SIG-M5 treated with dmso at 0.1 percent for 504 hours (cell line): ENCODE measurements around the gene TMEM63B.
"Not testable (repeated sequence)": the region's sequence is repeated elsewhere in the genome, so short reads cannot be mapped to it uniquely, and the experiment has no call there.

ENCODE experiments used
- DNase-seq: peaks from one replicate; lab custom pipeline; 2025; ENCODE audit not compliant: unreplicated experiment; lab: John Stamatoyannopoulos, UW

TMEM63B gene

DNA sequence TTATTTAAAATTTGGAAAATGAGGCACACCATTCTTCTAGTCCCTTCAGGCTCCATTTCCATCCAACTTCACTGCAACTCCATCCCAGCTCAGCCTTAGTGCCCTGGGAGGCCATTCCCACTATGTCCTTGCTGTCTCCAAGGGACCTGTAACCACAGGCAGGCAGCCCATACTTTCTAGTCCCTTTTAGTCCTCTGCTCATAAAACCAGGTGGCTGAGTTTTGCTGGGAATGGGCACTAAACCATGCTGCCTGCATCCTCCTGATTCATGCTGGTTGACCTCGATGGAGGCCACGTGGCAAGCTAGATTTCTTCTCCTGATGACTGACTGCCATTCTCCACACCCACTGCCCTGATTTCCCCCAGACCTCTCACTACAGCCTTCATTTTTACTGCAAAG lies 61.9 kb downstream of the TMEM63B start:
- no peak for DNase-seq

DNA sequence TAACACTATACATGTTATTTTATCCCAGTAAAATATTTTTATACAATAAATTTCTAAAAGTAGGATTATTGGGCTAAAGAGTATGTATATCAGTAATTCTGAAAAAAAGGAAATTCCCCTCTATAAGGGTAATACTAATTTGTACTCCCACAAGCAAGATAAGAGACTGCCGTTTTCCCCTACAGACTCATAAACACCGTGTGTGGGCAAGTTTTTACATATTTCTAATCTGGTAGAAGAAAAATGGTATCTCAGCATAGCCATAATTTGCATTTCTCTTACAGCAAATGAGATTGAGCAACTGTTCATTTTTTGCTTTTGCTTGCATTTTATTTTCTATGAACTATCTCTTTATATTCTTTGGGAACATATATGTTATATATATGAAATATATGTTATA lies 63.4 kb downstream of the TMEM63B start:
- no peak for DNase-seq

DNA sequence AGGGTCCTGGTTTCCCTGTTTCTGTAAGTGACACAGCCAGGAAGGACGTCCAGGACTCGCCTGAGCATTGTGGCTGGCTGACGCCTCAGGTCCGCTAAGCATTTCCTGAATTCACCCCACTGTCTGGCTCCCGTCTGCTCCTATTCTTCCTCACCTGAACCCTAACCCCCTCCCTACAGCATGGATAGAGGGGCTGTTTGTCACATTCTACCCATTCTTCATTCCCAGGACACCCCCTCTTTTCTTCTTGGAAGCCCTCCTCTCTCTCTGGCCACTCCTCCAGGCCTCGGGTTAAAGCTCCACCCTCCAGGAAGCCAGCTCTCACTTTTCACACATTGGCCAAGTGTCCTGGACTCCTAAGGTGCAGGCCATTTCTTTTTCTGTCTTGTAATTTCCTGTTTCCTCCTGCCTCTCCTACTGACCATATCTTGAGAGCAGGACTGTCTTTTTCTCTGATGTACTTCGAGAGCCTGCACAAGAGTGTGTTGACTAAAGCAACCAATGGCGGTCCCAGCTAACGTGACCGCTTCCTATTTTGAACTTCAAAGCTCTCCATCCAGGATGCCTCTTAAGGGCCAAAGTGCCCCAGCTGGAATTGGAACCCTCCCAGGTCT lies 65.2 kb downstream of the TMEM63B start:
- DNase-seq = no peak

DNA sequence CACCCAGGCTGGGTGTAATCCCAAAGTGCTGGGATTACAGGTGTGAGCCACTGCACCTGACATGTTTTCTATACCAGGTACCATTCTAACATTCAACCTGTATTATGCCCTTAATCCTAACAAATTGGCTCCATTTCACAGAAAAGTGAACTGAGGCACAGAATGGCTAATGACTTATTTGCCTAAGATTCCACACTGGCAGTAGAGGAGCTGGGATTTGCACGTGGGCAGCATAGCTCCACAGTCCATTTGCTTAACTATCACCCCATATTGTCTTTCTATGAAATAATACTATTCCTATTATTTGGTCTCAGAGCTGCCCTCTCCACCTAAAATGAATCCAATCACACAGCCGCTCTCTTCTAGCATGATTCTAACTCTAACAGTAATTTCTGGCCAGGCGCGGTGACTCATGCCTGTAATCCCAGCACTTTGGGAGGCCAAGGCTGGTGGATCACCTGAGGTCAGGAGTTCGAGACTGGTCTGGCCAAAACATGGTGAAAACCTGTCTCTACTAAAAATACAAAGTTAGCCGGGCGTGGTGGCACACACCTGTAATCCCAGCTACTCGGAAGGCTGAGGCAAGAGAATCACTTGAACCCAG lies 66.1 kb downstream of the TMEM63B start:
- no peak for DNase-seq

DNA sequence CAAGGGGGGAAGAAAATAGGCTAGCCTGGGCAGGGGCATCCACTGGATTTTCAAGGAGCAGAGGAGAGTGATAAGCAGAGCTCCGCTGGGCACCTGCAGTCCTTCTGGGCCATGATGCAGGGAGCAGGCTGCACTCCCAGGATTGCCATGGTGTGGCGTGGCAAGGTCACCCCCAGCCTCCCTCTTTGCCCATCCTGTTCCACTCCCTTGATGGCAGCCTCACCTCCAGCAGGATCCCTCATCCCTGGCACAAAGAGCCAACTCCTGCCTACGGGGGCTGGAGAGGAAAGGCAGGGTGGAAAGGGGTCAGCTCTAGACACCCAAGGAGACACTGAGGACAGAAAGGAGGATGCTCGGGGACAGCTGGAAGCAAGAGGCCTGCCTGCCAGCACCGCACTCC lies 67.0 kb downstream of the TMEM63B start:
- no peak for DNase-seq

DNA sequence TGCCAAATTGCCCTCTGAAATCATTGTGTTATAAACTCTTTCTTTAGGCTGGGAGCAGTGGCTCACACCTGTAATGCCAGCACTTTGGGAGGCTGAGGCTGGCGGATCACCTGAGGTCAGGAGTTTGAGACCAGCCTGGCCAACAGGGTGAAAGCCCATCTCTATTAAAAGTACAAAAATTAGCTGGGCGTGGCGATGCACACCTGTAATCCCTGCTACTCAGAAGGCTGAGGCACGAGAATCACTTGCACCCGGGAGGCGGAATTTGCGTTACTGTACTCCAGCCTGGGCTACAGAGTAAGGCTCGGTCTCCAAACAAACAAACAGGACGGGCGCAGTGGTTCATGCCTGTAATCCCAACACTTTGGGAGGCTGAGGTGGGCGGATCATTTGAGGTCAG lies 69.0 kb downstream of the TMEM63B start:
- not testable (repeated sequence) for DNase-seq

DNA sequence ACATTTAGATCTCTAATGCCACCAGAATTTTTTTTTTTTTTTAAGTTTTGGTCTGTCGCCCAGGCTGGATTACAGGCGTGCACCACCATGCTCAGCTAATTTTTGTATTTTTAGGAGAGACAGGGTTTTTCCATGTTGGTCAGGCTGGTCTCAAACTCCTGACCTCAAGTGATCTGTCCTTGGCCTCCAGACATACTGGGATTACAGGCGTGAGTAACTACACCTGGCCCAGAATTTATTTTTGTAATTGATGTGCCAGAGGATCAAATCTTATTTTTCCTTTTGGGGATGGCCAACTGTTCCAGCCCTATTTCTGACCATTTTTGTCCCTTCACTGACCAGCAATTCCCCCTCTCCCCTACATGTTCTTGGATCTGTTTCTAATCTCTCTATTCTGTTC lies 71.3 kb downstream of the TMEM63B start:
- DNase-seq = no peak

DNA sequence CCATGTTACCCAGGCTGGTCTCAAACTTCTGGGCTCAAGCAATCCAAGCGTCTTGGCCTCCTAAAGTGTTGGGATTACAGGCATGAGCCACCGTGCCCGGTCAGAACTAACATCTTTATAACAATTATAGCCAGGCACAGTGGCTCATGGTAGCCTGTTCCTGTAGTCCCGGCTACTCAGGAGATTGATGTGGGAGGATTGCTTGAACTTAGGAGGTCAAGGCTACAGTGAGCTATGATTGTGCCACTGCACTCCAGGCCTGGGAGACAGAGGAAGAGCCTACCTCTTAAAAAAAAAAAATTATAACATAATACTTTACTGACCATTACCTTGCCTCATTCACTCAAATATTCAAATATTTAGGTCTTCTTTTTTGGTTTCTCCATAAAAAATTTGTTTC lies 72.5 kb downstream of the TMEM63B start:
- no peak for DNase-seq

DNA sequence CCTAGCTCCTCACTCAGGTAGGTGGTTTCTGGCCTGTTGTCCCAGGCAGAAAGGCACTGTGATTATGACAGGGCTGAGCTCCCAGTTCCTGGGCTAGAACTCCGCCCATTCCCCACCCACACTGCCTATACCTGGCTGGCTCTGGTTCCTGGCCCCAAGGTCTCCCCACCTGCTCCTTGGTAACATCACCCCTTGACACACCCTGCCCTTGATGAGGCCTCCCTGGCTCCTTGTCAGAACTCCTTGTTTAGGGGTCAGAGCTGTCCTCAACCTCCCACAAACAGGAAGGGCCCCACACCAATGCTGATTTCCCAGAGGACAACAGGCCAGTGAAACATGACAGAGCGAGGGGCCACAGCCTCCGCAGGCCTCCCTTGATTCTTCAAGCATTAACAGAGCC lies 73.8 kb downstream of the TMEM63B start:
- DNase-seq = no peak

DNA sequence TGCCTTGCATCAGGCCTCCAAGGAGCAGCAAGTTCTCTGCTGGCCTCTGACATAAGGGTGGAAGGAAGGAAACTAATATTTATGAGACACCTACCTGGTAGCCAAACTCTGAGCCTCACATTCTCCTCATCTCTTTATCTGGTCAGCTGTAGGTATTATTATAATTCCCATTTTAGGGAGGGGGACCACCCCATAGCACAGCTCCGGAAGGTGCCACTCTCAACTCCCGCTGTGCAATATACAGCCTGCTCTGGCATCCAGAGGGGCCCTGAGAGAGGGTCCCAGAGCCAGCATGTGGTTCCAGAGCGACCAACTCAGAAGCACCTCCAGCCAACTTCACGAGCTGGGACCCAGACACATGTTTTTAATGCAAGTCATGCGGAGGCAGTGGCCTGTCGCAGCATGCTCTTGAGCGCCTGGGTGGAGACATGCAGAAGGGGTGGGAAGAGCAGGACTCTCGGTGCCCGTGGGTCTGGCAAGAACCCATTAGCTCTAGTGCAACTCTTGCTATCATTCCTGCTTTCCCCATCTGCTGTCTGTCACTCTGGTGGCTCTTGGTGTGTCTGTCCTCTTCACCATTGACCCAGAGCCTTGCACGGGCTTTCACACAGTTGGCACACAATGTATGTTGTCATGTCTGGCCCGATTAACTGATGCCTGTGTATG lies 74.4 kb downstream of the TMEM63B start:
- no peak for DNase-seq

DNA sequence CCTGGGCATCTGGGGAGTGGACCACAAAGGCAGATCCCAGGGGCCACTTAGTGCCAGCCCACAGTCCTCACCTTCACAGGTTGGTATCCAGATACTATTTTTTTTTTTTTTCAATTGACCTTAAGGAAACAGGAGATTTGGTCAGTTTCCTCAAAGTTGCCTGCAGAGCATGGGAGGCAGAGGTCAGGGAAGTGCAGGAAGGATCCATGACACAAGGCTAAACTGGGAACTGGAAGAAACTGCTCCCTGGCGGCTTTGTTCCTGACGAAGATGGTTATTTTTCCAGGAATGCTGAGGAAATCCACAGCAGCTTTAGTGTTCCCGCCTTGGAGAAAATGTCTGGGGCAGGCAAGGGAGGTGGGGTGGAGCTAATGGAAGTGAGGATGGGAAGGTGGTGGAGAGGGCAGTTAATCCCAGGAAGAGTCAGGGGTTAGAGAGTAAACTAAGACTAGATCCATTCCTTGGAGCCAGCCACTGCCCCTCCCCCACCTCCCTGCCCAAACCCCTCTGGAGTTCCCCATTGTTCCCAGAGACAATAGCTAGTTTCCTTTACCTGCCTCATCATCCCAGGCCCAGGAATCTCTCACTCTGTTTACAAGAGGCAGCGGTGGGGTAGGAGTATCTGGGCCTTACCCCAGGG lies 75.1 kb downstream of the TMEM63B start:
- no peak for DNase-seq

DNA sequence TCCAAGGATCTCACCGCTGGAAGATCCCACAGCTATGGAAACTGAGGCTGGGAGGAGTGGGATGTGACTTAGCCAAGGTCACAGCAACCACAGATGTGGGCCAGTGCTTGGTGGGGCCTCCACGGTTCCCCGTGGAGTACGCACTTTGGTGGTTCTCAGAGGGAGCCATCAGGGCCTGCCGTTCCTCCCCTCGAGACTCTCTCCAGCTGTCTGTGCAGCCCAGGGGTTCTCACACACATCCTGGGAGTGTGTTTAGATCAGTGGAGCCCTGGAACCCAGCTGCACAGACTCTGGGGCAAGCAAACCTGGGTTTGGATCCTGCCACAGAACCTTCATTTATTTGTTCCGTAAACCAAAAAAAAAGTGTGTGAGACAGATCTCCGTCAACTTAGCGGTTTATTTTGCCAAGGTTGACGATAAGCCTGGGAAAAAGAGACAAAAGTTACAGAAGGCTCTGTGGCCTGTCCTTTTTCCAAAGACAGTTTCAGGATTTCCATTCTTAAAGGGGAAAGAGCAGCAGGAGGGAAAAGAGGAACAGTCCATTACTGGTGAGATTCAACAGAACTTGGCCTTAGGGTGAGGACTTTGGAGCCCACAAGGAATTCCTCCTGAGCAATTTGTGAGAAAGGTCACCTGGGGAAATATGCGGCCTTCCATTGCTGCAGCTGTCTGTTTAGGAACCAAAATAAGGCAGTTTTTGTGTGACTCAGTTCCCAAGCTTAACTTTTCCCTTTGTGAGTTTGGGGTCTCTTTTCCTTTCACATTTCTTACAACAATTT lies 75.8 kb downstream of the TMEM63B start:
- no peak for DNase-seq

DNA sequence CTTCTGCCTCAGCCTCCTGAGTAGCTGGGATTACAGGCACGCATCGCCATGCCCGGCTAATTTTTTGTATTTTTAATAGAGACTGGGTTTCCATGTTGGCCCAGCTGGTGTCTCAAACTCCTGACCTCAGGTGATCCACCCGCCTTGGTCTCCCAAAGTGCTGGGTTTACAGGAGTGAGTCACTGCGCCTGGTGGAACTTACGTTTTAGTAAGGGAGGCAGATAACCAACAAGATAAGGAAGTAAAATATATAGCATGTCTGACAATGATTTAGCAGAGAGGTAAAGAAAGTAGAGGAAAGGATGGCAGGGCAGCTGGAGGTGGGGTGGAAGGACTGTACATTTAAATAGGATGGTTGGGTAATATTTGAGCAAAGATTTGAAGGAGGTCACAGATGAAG lies 76.6 kb downstream of the TMEM63B start:
- peak; percentile 1 for DNase-seq
